ENCODE results near the gene SMARCAL1. TPM values are rescaled to one million over a fixed set of nuclear protein-coding genes. Genes with fewer than 3 reads are reported as not detected.

Gene SMARCAL1
- total RNA-seq, 3 donors from 2014 or later = 16.4 to 20.0 (median 17.8) TPM

DNA sequence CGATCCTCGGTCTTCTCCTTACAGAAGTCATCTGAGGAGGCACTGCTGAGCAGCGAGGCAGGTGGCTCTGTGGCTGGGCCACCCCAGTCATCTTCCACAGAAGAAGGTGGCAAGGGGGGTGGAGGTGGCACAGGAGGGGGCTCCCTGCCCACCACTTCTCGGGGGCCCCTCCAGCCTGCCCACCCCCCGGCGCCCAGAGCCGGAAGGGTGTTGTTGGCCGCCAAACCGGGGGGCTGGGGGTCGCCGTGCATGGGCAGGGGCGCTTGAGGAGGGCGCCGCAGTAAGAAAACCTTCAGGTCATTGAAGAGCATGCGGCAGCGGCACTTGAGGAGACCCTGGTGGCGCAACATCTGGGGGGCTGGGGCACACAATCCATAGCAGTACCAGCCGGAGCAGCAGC lies 42.5 kb upstream of the SMARCAL1 start:
- no peaks in the 10 kb centered on the region for H3K36me3 ChIP-seq (ENCODE audit: low read depth)
- no peak overlapping the region for H3K4me3 ChIP-seq
- no peaks in the 10 kb centered on the region for H3K4me1 ChIP-seq (ENCODE audit: low read depth)
- TF ChIP-seq, protein P1, sequence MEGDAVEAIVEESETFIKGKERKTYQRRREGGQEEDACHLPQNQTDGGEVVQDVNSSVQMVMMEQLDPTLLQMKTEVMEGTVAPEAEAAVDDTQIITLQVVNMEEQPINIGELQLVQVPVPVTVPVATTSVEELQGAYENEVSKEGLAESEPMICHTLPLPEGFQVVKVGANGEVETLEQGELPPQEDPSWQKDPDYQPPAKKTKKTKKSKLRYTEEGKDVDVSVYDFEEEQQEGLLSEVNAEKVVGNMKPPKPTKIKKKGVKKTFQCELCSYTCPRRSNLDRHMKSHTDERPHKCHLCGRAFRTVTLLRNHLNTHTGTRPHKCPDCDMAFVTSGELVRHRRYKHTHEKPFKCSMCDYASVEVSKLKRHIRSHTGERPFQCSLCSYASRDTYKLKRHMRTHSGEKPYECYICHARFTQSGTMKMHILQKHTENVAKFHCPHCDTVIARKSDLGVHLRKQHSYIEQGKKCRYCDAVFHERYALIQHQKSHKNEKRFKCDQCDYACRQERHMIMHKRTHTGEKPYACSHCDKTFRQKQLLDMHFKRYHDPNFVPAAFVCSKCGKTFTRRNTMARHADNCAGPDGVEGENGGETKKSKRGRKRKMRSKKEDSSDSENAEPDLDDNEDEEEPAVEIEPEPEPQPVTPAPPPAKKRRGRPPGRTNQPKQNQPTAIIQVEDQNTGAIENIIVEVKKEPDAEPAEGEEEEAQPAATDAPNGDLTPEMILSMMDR (IDR thresholded peaks at IDR 0.05) = no peak
- ATAC-seq (no peak), DNase-seq (no peak)
- no peaks in the 10 kb centered on the region for H3K9me3 ChIP-seq
- intact Hi-C loops (cut with DNase I, micrococcal nuclease) = no loop called here

DNA sequence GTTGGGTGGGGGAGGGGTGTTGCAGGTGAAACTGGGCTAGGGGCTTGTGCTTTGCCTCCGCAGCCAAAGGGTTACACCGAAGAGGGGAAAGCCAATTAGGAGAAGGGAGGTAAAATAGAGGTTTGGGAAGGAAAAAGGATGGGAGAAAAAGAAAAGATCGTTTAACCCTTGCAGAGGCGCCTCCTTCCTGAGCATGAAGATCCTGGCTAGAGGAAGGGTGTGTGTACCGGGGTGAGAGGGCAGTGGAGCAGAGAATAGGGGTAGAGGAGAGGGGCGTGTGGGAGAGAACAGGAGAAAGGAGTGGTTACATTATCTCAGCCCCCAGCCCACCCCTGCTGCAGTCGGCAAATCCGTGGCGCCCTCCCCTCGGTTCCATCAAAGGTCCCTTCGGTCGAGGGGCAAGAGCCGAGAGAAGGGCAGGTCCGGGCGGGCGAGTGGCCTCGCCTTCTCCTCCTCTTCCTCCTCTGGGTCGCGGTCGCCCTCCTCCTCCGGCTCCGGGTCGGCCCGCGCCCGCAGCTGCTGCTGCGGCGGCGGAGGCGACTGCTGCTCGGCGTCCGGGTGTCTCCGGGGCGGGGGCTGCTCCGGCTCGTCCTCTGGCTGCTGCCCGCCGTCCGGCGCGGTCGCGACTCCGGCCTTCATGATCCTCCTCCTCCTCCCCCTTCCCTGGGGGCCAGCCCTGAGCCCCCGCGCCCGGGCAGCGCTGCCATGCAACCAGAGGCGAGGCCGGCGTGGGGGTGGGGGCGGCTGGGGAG lies 41.1 kb upstream of the SMARCAL1 start:
- no peaks in the 10 kb centered on the region for H3K36me3 ChIP-seq (ENCODE audit: low read depth)
- ATAC-seq (no peak), DNase-seq (no peak)
- no peak overlapping the region for H3K4me3 ChIP-seq
- intact Hi-C loops (cut with DNase I, micrococcal nuclease) = no loop called here
- H3K4me1 ChIP-seq (ENCODE audit: low read depth) = no peaks in the 10 kb centered on the region
- TF ChIP-seq, protein P1 (IDR thresholded peaks at IDR 0.05) = no peak
- no peaks in the 10 kb centered on the region for H3K9me3 ChIP-seq

DNA sequence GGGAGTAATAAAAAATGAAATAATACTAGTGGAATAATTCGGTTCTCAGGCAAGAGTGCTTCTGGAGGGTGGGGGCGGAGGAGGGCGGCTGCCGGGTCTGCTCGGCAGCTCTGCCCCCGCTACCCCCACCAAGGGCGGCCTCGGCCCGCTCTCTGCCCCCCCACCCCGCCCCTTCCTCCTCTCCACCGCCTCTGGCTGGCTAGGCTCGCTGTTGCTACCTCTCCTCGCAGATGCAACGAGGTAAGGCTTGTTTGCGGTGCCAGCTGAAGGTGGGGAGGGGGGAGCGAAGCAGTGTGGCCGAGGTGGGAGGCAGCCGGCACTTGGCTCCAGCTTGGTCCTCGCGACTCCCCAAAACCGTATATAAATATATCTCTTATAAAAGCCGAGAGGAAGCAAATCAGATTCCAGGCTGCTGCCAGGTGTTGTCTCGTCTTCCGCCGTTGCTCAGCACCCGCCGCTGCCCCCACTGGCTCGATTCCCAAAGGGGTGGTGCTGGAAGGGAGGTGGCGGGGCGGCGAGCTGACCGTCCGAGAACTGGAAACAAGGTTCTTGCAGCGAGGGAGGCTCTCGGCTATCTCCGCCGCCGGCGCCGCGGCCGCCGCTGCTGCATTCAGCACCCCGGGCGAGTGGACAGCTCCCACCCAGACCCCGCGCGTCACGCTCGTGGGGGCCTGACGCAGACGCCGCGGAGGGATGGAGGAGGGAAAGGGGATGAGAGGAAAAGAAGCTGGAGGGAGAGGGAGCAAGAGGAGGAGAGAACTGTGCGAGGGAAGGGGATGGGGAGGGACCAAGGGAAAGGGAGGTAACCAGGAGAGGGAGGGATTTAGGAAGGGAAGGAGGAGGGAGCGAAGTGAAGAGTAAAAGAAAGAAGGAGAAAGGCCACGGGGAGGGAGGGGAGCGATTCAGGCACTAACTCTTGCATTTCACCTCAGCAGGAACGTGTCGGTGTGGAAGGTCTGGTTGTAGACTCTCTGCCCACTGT lies 40.3 kb upstream of the SMARCAL1 start, which contains the start of gene MARCHF4:
Gene MARCHF4, minus strand, starts transcription at position 763 of the 982 bp plus-strand sequence. CDS start 2,223 bp downstream, outside the sequence.
- ATAC-seq = peak; percentile 82
- no peak within 1 kb of the TSS for H3K4me3 ChIP-seq
- H3K4me1 ChIP-seq (ENCODE audit: low read depth) = no peaks in the 10 kb centered on the region
- DNase-seq = peak; percentile 53 to 66 (median 54)
- intact Hi-C loops (cut with DNase I, micrococcal nuclease) = no loop called here
- H3K9me3 ChIP-seq = no peaks in the 10 kb centered on the region
- TF ChIP-seq, protein P1 (IDR thresholded peaks at IDR 0.05) = no peak
- no peaks in the 10 kb centered on the region for H3K36me3 ChIP-seq (ENCODE audit: low read depth)

DNA sequence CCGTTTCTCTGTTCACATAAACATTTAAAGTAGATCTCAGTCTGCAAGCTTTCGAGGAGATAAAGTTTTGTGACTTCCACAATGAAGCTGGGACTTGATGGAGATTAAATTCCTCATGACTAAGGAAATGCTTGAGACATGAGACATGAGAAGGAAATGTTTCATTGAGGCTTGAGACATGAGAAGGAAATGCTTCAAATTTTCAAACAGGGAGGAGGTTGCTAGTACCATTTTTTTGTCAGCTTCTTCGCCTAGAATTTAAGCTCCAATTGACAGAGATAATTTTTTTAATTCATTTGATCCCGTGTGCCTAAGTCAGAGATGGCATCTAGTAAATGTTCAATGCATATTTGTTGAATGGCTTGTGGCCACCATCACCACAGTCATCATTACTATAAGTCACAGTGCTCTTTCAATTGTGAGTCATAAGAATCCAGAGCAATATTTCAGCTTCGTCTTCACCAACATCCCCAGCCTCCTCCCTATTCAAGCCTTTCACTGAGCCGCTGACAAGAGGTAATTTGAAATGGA lies 39.5 kb upstream of the SMARCAL1 start:
- intact Hi-C loops (cut with DNase I, micrococcal nuclease) = no loop called here
- no peaks in the 10 kb centered on the region for H3K9me3 ChIP-seq
- H3K4me1 ChIP-seq (ENCODE audit: low read depth) = no peaks in the 10 kb centered on the region
- TF ChIP-seq, protein P1 (IDR thresholded peaks at IDR 0.05) = no peak
- H3K4me3 ChIP-seq = no peak overlapping the region
- H3K36me3 ChIP-seq (ENCODE audit: low read depth) = no peaks in the 10 kb centered on the region
- no peak for DNase-seq
- ATAC-seq = no peak

DNA sequence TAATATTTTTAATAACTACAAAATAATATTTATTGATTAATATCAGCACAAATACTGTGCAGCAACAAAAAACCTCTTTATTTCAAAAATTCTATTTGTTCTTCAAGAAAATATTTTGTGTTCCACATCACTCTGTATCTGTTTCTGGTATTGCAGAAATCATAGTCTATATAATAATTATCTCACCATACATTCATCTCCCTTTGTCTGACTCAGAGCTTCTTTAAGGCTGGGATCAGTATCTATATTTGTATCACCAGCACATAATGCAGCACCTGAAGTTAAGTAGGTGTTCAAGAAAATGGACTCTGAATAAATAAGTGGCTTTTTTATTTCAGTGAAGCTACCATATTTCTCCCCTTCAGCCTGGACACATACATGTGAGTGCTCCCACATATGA lies 38.4 kb upstream of the SMARCAL1 start:
- TF ChIP-seq, protein P1 (IDR thresholded peaks at IDR 0.05) = no peak
- H3K36me3 ChIP-seq (ENCODE audit: low read depth) = no peaks in the 10 kb centered on the region
- H3K9me3 ChIP-seq = no peaks in the 10 kb centered on the region
- DNase-seq (no peak), ATAC-seq (no peak)
- H3K4me3 ChIP-seq = no peak overlapping the region
- no peaks in the 10 kb centered on the region for H3K4me1 ChIP-seq (ENCODE audit: low read depth)
- intact Hi-C loops (cut with DNase I, micrococcal nuclease) = no loop called here
